OCI-LY1 (cell line): ENCODE measurements around the gene AKR1C8.

Experiments
- H2AFZ ChIP-seq: fragments of 200-600 bp; sonication (generic), shearing (Covaris generic); 2 replicates; pipeline ENCODE4 v1.6.0; 2014; ENCODE audit warnings: antibody characterized with exemption, mild to moderate bottlenecking, low read length
- H3F3A ChIP-seq: fragments of 200-600 bp; sonication (generic), shearing (Covaris generic); 2 replicates; pipeline ENCODE4 v1.6.0; 2014; ENCODE audit warnings: mild to moderate bottlenecking, antibody characterized with exemption, low read length, moderate library complexity; ENCODE audit not compliant: insufficient read depth
- H3K27ac ChIP-seq: fragments of 200-600 bp; sonication (generic); 2 replicates; pipeline ENCODE4 v1.5.1; 2014; ENCODE audit warnings: low read length, mixed run types, mild to moderate bottlenecking, low read depth; ENCODE audit not compliant: poor library complexity, severe bottlenecking
- H3K27me3 ChIP-seq: fragments of 200-600 bp; sonication (generic); 2 replicates; pipeline ENCODE4 v1.6.0; 2014; ENCODE audit warnings: antibody characterized with exemption, mild to moderate bottlenecking, low read length, moderate library complexity; ENCODE audit not compliant: insufficient read depth
- H3K36me3 ChIP-seq: fragments of 200-600 bp; sonication (generic); 2 replicates; pipeline ENCODE4 v1.6.1; 2014; ENCODE audit warnings: mild to moderate bottlenecking, antibody characterized with exemption, low read length, moderate library complexity, mixed read lengths; ENCODE audit not compliant: insufficient read depth
- H3K4me1 ChIP-seq: fragments of 200-600 bp; sonication (generic); 2 replicates; pipeline ENCODE4 v1.5.1; 2014; ENCODE audit warnings: mild to moderate bottlenecking, low read length, moderate library complexity; ENCODE audit not compliant: insufficient read depth, severe bottlenecking
- H3K4me2 ChIP-seq: fragments of 200-600 bp; sonication (generic), shearing (Covaris generic); 2 replicates; pipeline ENCODE4 v1.6.1; 2014; ENCODE audit warnings: low read length
- H3K4me3 ChIP-seq: fragments of 200-600 bp; sonication (generic); 2 replicates; pipeline ENCODE4 v1.5.1; 2014; ENCODE audit warnings: low read length, low read depth, mild to moderate bottlenecking, mixed read lengths; ENCODE audit not compliant: poor library complexity, severe bottlenecking
- H3K79me2 ChIP-seq: fragments of 200-600 bp; shearing (Covaris generic); 2 replicates; pipeline ENCODE4 v1.6.1; 2016; ENCODE audit warnings: mixed run types, low read length, mixed read lengths; ENCODE audit not compliant: insufficient read depth
- H3K9ac ChIP-seq: fragments of 200-600 bp; sonication (generic), shearing (Covaris generic); 2 replicates; pipeline ENCODE4 v1.6.1; 2014; ENCODE audit warnings: mild to moderate bottlenecking, low read length, mixed read lengths
- H3K9me2 ChIP-seq: fragments of 200-600 bp; sonication (generic), shearing (Covaris generic); 2 replicates; pipeline ENCODE4 v1.6.1; 2014; ENCODE audit warnings: low read depth, mild to moderate bottlenecking, low read length, mixed read lengths
- H3K9me3 ChIP-seq: fragments of 200-600 bp; shearing (Covaris generic); 2 replicates; pipeline ENCODE4 v1.6.1; 2014; ENCODE audit warnings: low read length, mixed read lengths
- H4K20me1 ChIP-seq: fragments of 200-600 bp; sonication (generic), shearing (Covaris generic); 2 replicates; pipeline ENCODE4 v1.6.0; 2016; ENCODE audit warnings: mild to moderate bottlenecking, low read length; ENCODE audit not compliant: insufficient read depth
- EZH2 ChIP-seq: fragments of 200-600 bp; sonication (generic), shearing (Covaris generic); IDR thresholded peaks from 2 replicates; pipeline ENCODE4 v1.8.0; 2017; ENCODE audit warnings: borderline replicate concordance, mixed run types, mild to moderate bottlenecking, antibody characterized with exemption, low read length, moderate library complexity, mixed read lengths
- TF ChIP-seq, protein P1 (sequence below): fragments of 200-600 bp; sonication (generic), shearing (Covaris generic); IDR thresholded peaks from 2 replicates; pipeline ENCODE4 v1.5.1; 2017; ENCODE audit warnings: mild to moderate bottlenecking, antibody characterized with exemption, low read length, moderate library complexity, mixed read lengths

The AKR1C8 gene

DNA sequence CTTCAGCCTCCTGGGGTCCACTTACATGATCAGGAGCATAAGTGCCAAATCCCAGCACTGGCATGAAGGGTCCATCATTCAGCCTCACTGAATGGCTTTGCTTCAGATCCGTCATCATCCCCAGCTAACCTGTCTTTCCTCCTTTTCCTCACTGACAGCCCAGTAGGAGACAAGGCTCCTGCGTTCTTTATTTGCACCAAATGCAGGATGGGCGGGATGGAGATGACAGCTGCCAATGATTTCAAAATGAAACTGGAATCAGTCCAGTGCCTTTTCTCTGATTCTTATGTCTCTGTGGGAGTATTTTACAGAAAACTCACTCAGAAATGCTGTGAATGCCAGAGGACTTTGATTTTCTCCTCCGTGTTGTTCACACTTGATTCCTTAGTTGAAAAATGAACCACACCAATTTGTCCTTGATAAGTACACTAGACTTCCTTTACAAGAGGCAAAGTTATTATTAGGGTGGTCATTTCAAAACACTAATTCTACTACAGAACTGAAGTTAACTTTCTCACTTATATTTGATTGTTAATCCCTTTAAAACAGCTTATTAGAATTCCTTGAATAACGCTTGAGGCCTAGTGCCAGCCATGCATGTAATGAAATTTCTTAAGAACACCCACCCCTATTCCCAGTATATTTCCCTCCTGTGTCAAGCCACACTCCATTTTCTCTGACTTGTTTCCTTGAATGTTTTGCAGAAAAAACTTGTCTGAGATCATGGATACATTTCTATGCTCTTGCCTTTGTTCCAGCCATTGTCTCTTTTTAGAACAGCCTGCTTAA is at the start of gene AKR1C8:
TSS of gene AKR1C8 (minus strand) at position 164 of the 789 bp plus-strand sequence. CDS start at position 118, 46 bp downstream.
- no peak for TF ChIP-seq EZH2
- H3K27ac ChIP-seq: no peak within 1 kb of the TSS
- no peak within 1 kb of the TSS for H2AFZ ChIP-seq
- H3F3A ChIP-seq: no peaks in the 10 kb centered on the region
- no peaks in the 10 kb centered on the region for H3K36me3 ChIP-seq
- no peaks in the 10 kb centered on the region for H3K27me3 ChIP-seq
- H3K79me2 ChIP-seq: no peaks in the 10 kb centered on the region
- no peaks in the 10 kb centered on the region for H3K9me2 ChIP-seq
- H4K20me1 ChIP-seq: no peaks in the 10 kb centered on the region
- no peaks in the 10 kb centered on the region for H3K4me1 ChIP-seq
- no peak within 1 kb of the TSS for H3K9ac ChIP-seq
- no peak within 1 kb of the TSS for H3K4me2 ChIP-seq
- H3K4me3 ChIP-seq: no peak within 1 kb of the TSS
- H3K9me3 ChIP-seq: no peaks in the 10 kb centered on the region

DNA sequence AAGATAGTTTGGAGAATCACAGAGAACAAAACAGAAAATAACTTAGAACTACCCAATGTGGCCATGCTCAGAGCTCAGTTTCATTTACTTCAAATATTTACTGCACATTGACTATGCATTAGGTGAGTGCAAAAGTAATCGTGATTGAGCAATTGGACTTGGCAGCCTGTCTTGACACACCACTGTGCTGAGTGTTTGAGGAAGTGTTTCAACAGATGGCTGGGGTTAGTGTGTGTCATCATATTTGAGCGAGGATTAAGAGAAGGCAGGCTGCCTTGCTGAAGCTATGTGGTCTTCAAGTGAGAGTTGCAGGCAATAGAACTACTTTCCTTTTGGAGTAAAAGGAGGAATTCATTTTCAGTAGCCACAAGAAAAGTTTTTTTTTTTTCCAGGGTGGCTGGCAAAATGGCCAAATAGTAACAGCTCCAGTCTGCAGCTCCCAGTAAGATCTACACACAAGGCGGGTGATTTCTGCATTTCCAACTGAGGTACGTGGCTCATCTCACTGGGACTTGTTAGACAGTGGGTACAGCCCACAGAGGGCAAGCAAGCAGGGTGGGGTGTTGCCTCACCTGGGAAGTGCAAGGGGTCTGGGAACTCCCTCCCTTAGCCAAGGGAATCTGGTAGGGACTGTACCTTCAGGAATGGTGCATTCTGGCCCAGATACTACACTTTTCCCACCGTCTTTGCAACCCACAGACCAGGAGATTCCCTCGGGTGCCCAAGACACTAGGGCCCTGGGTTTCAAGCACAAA is 49.3 kb upstream of the AKR1C8 start:
- TF ChIP-seq EZH2: no peak
- TF ChIP-seq, protein P1, sequence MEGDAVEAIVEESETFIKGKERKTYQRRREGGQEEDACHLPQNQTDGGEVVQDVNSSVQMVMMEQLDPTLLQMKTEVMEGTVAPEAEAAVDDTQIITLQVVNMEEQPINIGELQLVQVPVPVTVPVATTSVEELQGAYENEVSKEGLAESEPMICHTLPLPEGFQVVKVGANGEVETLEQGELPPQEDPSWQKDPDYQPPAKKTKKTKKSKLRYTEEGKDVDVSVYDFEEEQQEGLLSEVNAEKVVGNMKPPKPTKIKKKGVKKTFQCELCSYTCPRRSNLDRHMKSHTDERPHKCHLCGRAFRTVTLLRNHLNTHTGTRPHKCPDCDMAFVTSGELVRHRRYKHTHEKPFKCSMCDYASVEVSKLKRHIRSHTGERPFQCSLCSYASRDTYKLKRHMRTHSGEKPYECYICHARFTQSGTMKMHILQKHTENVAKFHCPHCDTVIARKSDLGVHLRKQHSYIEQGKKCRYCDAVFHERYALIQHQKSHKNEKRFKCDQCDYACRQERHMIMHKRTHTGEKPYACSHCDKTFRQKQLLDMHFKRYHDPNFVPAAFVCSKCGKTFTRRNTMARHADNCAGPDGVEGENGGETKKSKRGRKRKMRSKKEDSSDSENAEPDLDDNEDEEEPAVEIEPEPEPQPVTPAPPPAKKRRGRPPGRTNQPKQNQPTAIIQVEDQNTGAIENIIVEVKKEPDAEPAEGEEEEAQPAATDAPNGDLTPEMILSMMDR: no peak
- H4K20me1 ChIP-seq: no peaks in the 10 kb centered on the region

DNA sequence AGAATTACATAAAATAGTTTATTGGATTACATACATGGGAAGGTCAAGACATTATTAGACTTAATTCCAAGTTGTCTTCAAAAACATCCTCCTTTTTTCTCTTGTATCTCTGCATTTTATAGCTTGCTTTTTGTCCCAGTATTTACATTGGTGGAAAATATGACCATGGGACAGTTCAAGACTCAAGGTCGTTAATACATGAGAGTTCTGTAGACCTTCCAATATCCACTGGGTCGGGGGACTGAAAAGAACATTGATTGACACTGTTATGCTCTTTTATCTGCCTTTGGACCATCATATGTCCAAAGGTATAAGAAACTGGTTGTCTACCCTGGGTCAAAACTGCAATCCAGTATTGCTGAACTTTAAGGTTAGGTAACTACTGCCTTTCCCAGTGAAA is 48.4 kb upstream of the AKR1C8 start:
- Histone ChIP-seq H3K27me3 (no peaks in the 10 kb centered on the region), H3K4me1 (no peaks in the 10 kb centered on the region), H3K9ac (no peak overlapping the region), H3K79me2 (no peaks in the 10 kb centered on the region), H3K27ac (no peak overlapping the region), H3K9me2 (no peaks in the 10 kb centered on the region), H4K20me1 (no peaks in the 10 kb centered on the region), H3K9me3 (no peaks in the 10 kb centered on the region), H2AFZ (no peak overlapping the region), H3K4me2 (no peak overlapping the region), H3K36me3 (no peaks in the 10 kb centered on the region), H3K4me3 (no peak overlapping the region), H3F3A (no peaks in the 10 kb centered on the region)
- TF ChIP-seq, protein P1: no peak
- TF ChIP-seq EZH2: no peak

More for the DNA sequence above, 49.3 kb upstream of the AKR1C8 start:
- no peak overlapping the region for H3K4me3 ChIP-seq
- no peaks in the 10 kb centered on the region for H3K27me3 ChIP-seq
- no peaks in the 10 kb centered on the region for H3K9me2 ChIP-seq
- H3K4me1 ChIP-seq: no peaks in the 10 kb centered on the region
- no peaks in the 10 kb centered on the region for H3K36me3 ChIP-seq
- H3K4me2 ChIP-seq: no peak overlapping the region
- no peaks in the 10 kb centered on the region for H3K79me2 ChIP-seq
- no peak overlapping the region for H3K9ac ChIP-seq
- no peaks in the 10 kb centered on the region for H3K9me3 ChIP-seq
- no peaks in the 10 kb centered on the region for H3F3A ChIP-seq
- H3K27ac ChIP-seq: no peak overlapping the region
- no peak overlapping the region for H2AFZ ChIP-seq
